ENCODE data around the gene NUP85.
"Not testable (repeated sequence)": the region's sequence is repeated elsewhere in the genome, so short reads cannot be mapped to it uniquely, and the experiment has no call there.

NUP85 gene

DNA sequence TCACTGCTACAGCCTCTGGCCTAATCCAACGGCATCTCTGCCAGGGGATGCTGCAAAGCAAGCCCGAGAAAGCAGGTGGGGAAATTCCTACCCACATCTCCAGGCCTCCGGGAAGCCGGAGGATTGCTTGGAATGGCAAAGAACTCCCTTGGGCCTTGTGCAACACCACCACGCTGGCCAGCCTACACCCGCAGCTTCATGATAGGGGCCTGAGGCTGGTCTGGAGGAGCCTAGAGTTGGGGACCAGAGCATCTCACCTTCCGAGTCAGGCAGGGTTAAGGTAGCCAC lies 35.6 kb downstream of the NUP85 start:
- no peak for DNase-seq

DNA sequence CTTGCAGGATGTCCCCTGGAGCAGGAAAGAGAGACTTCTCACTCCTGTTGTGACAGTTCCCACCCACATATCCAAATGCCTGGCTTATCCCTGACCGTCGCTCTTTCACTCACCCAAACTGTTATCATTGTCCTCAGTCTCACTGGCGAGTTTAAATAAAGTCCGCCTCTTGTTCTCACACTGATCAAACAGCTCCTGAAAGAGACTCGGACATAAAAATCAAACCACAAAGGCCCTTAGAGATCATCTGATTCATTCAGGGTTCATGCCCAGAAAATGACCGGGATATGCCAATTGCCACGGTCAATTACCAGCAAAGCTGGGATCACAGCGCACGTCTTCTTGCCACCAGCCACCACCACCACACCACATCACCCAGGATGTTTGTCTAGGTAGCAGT lies 36.0 kb downstream of the NUP85 start:
- no peak for DNase-seq

DNA sequence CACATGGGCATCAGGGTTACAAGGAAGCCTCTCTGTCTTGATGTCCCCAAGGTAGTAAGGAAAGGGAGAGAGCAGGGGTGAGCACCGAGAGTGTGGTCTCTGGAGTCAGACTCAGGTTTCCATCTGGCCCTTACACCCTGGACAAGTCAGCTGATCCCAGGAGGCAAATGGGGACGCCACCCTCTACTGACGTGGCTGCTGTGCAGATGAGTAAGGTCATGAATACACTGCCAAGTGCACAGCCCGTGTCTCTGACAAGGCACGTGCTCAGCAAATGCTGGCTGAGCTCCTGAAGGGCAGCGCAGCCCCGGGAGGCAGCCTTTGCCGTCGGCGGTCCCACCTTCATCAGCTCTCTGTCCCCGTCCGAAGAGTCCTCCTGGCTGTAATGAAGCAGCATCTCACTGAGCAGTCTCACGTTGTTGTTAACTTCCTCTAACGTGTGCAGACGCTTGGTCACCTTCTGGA lies 36.5 kb downstream of the NUP85 start:
- no peak for DNase-seq

DNA sequence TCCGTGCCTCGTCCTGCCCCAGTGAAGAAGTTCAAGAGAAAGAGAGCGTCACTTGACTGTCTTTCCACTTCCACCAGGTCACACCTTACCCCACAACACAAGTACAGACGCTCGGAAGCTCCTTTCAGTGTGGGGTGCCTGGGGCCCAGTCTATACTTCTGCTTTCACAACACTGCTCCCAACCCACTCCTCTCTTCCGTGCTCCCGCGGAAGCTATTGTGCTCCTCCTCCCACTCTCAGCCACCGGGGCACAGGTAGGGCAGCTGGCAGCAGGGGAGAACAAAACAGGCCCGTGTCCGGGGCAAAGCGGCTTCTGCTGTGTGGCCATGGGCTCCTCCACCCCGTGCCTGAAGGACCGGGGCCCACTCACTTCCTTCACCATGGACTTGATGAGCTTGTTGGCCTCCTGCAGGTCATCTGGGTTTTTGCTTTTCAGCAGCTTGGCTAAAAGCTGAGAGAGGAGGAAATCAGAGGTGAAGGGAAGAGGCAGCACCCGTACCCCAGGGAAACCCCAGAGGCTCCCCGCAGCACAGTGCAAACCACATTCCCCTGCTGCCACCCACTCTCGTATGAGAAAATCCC lies 37.1 kb downstream of the NUP85 start:
- no peak for DNase-seq

DNA sequence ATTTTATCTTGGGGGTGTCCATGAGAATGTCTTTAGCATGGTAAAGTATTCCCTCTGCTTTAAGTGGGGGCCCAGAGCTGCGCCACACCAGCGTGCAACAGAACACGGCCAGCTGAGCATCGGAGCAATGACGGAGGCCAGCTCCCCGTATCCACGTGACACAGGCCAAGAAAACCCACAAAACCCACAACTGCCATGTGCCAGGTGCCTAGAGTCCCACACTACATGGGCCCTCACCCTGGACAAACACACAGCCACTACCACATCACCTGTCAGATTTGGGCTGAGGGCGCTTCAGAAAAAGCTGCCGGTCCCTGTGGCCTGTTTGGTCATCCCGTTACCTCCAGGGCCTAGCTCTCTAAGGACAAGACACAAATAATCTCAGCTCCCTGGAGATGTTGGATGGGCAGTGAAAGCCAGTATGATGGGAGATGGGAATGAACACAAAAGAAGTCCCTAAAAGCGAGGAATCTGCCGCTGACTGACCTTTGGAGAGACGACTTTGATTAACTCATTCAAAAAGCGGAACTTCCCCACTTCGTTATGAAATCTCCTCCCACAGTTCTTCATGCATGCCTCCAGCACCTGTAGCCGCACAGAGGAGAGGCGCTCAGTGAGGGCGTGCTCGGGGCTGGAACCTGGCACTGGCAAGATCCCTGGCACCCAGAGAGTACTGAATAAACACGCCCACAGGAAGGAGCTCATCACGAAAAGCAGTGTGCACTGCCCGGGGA lies 38.8 kb downstream of the NUP85 start:
- peak in 1 of 51 donors; percentile 25 for DNase-seq

DNA sequence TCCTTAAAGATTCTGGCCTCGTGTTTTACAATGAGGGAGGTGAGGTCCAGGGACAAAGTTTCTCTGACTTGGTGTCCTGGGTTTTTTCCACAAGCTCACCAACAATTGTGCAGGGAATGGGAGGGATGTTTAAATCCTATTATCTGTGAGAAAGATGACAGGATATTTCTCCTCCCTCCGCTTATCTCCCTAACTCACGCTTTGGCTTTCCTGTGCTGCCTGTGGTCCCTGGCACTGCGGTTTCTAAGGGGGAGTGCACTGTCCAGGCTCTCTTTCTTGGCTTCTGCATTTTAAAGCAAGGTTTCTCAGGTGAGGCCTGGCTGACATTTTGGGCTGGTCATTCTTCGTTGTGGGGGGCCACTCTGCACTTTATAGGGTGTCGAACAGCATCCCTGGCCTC lies 39.5 kb downstream of the NUP85 start:
- DNase-seq = no peak

DNA sequence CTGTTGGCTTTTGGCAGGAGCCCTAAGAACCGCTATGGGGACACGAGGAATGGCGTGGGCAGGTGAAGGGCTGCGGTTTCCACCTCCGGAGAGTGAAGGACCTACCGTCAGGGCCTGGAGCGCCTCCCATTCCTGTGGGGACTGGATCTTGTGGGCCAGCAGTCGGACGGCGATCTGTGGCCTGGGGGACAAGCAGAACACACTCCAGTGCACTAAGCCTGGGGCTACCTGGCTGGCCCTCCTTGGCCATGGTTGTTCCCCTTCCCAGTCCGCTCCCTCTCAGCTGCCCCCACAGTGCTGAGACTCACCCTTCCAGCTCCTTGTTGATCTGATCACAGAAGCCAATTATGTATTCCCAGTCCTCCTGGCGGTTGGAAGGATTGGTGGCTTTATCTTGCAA lies 40.9 kb downstream of the NUP85 start:
- DNase-seq = no peak

DNA sequence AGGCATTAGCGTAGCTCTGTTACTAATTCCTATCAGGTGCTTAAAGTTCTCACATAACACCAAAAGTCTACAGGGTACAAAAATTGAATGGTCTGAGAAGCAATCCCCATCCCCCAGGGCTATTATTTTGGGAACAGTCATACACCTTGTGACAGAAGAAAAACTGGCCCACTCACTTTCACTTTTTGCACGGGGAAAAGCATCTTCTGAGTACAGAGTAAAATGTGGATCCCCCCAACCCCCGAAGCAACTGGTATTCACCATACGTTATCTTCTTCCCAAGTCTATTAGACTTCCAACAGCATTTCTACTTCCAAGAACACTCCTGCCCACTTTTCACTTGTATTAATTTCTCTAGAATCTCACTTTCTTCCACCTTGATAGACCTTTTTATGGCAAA lies 44.1 kb downstream of the NUP85 start:
- no peak for DNase-seq

DNA sequence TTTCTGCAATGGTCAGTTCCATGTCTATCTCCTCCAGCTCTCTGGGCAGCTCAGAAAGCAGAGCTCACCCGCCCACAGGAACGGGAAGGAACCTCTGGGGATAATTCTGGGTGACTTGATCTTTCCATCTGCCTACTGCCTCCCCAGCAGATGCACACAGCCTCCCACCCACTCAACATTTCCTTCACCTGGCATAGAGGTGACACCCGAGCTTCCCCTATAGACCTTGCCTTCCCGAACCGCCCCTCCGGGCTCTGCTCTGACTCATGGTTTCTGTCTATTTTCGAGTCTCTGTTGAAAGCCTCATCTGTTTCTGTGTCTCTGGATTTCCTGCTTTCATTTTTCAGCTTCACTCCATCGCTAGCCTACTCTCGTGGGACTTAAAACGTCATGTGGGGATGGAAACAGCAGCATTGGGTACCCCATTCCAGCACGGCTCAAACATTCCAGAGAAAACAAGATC lies 44.6 kb downstream of the NUP85 start:
- DNase-seq = peak in 1 of 51 donors; percentile 74

DNA sequence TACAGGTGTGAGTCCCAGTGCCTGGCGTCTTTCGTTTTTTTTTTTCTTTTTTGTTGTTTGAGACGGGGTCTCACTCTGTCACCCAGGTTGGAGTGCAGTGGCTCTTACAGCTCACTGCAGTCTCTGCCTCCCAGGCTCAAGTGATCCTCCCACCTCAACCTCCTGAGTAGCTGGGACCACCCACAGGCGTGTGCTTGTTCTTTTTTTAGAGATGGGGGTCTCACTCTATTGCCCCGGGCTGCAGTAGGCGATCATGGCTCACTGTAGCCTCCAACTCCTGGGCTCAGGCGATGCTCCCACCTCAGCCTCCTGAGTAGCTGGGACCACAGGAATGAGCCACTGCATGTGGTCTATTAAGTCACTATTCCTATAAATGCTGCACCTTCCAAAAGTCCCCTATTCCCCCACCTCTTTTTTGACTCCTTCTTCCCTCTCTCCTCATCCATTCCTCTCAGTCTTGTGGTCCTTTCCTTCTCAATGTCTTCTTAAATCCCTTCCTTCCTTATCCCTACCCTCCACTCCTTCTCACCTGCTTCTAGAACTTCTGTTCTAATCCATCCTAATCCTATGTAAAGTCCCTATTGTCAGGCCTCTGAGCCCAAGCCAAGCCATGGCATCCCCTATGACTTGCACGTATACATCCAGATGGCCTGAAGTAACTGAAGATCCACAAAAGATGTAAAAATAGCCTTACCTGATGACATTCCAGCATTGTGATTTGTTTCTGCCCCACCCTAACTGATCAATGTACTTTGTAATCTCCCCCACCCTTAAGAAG lies 46.7 kb downstream of the NUP85 start:
- DNase-seq = no peak

DNA sequence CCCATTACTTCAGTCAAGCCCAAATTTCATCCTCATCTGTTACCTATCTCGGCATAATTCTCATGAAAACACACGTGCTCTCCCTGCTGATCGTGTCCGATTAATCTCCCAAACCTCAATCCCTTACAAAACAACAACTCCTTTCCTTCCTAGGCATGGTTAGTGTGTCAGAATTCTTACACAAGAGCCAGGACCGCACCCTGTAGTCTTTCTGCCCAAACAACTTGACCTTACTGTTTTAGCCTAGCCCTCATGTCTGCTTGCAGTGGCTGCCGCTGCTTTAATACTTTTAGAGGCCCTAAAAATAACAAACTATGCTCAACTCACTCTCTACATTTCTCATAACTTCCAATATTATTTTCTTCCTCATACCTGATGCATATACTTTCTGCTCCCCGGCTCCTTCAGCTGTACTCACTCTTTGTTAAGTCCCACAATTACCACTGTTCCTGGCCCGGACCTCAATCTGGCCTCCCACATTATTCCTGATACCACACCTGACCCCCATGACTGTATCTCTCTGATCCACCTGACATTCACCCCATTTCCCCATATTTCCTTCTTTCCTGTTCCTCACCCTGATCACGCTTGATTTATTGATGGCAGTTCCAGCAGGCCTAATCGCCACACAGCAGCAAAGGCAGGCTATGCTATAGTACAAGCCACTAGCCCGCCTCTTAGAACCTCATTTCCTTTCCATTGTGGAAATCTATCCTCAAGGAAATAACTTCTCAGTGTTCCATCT lies 50.6 kb downstream of the NUP85 start:
- not testable (repeated sequence) for DNase-seq

DNA sequence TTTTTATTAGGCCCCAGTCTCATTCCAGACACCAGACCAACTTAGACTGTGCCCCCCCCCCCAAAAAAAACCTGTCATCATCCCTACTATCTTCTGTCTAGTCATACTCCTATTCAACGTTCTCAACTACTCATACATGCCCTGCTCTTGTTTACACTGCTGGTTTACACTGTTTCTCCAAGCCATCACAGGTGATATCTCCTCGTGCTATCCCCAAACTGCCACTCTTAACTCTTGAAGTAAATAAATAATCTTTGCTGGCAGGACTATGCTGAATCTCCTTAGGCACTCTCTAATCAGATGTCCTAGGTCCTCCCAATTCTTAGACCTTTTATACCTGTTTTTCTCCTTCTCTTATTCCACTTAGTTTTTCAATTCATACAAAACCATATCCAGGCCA lies 51.7 kb downstream of the NUP85 start:
- not testable (repeated sequence) for DNase-seq

DNA sequence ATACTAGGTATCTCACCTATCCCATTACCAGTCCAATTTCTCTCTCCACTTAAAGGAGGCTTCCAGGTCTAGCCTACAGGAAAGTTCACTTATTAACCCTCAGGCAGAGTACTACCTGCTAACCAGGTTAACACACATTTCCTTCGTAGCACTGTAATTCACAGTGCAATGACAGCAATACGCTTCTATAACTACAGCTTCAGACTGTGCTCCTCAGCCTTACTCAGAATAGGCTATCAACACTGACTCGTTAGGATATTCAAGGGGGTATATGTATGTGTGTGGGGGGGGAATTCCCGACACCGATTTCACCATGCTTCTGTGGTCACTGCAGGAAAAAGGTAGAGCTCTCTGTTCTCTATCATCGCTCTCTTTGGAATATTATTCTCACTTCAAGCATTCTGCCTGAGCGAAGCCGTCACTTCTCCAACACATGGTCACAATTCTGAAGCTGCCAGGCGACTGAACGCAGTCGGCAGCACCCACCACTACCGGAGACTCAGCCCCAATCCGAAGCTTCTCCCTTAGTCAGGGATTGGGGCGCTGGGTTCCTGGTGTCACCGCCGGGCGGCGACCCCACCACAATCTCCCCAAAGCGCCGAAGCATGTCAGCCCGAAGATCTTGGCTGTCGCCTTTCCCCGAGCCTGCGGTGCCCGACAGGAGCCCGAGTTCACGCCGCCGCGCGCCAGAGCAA lies 55.3 kb downstream of the NUP85 start:
- peak in 1 of 51 donors; percentile 42 for DNase-seq

DNA sequence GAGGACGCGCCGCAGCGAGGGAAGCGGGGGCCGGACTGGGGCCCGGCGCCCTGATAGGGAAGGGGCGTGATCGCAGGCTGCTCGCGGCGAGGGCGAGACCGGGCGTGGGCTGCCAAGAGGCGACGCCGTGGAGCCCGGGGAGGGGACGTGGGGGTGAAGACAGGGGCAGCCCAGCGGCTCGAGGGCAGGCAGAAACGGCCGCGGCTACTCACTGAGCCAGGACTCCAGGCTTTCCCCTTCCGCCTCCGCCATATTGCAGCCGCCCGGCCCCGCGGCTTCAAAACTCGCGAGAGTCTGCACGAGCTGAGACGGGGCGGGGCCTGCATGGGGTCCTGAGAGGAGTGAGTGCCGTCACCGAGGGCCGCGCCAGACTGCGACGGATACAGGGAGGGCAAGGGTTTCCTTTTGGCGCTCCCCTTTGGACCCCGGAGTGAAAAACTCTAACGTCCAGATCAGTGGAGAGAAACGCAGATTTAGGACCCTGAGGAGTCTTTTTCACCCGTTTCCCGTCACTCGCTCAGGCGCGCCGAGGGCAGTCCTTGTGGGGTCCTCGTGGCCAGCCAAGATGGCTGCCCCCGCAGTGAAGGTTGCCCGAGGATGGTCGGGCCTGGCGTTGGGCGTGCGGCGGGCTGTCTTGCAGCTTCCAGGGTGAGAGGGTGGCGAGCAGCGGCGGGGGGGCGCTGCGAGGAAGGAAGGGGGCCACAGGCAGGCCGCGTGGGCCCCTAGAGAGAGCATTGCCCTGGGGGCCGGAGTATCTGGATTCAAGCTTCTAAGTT lies 56.0 kb downstream of the NUP85 start, which contains the start of the genes GGA3 and MRPS7:
GGA3 (minus strand) TSS at position 271 of the 776 bp plus-strand sequence; CDS start at position 252, 19 bp downstream.
MRPS7 (plus strand) TSS at position 544 of the 776 bp plus-strand sequence; CDS start at position 566, 22 bp downstream.
- peak; percentile 66 to 98 (median 90) for DNase-seq

DNA sequence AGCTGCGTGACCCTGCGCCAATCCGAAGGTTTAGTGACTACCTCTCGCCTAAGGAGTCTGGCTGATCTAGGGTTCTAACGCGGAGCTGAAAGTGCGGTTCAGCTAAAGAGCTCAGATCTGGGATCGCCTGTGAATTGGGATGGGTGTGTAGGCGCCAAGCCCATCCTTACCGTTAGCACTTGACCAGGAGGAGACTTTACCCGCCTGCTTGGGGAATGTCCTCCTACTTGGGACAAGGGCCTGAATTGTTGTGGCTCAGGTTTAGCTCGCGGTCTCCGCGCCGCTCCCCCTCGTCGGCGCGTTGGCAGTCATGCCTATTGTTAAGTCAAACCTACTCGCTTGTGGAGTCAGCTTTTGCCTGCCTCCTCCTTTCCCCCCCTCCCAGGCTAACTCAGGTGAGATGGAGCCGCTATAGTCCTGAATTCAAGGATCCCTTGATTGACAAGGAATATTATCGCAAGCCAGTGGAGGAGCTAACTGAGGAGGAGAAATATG lies 56.7 kb downstream of the NUP85 start:
- peak in 1 of 51 donors; percentile 66 for DNase-seq

DNA sequence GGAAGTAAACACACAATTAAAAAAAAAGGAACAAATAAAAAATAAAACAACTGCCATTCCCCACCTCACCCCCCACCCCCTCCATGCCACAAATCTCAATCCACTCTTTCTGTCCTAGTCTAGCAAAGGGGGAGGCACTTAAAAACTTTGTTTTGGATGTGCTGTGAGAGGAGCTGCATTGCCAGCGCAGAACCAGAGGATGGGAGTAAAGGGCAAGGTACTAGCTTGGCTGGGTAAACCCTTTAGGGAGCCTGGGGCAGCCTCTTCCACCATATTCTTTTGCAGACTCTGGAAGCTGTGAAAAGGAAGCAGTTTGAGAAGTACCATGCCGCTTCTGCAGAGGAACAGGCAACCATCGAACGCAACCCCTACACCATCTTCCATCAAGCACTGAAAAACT lies 57.6 kb downstream of the NUP85 start:
- DNase-seq = no peak

DNA sequence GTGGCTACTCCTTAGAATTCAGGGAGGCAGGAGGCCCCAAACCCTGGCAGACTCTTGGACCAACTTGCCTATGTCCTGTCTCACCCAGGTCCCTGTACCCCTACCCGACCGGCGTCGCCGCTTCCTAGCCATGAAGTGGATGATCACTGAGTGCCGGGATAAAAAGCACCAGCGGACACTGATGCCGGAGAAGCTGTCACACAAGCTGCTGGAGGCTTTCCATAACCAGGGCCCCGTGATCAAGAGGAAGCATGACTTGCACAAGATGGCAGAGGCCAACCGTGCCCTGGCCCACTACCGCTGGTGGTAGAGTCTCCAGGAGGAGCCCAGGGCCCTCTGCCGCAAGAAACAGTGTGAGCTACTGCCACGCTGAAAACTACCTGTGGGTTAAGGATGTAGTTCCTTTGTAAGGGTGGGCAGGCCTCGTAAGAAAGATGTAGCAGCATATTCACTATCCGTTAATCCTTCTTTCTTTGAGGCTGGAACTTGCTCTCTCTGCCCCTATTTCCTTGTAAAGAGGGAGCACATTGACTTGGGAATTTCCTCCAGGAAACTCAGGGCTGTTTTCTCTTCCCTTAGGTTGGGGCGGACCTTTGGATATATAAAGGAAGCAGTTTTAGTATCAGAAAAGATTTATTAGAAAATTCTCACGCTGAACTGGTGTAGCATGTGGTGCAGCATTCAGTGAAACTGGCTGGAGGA lies 60.3 kb downstream of the NUP85 start:
- no peak for DNase-seq

DNA sequence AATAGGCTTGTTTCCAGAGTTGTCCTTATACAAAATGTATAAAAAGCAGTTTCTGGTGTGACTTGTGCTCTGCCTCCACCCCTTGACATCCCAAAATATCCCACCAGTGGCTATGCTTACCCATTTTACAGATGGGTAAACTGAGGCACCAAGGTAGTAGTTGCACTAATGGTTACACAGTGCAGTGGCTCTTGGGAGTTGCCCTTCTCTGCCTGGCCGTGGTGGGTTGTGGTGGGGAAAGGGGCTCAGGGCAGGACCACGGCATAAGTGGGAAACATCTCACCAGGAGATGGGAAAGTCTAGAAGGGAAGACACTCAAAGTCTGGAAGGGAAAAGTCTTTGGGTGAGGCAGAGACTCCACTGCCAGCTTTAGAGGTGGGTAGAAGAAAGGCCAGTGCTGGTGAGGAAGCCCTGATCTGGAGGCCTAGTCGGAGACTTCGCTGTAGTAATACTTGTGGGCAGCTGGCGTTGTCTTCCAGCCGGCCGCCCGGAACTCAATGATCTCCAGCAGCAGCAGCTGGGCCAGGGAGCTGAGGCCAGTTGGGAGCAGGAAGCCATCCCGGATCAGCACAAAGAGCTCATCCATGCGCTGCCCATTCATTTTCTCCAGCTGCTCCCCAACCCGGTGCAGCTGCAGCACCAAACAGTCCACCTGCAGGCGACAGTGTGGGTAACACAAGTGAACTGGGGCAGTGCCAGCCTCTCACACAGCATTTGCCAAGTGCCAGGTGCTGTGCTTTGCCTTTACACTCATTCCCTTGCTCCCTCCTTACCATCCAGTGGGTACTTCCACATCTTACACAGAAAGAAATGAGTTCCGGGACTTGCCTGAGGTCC lies 61.1 kb downstream of the NUP85 start:
- peak in 24 of 51 donors; percentile 11 to 65 (median 38) for DNase-seq

DNA sequence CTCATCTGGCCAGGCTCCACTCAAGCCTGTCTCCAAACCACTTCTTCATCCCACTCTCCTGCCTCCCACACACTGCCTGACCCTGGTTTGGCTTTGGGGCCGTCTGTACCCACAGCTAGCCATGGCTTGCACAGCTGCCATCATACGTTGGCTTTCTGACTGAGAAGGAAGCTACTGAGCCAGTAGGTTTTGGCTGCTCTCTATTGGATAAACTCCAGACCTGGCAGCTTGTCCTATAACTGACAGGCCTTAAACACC lies 61.6 kb downstream of the NUP85 start:
- peak in 7 of 51 donors; percentile 30 to 62 (median 46) for DNase-seq

All from hypothalamus (tissue), 51 donors.